GM23338 (cell line): ENCODE measurements around the gene PPFIBP1.

Experiments used
- EZH2 ChIP-seq: fragments of 200-600 bp; sonication (generic); IDR thresholded peaks from one replicate; pipeline ENCODE4 v1.8.0; 2017; ENCODE audit warnings: antibody characterized with exemption, mild to moderate bottlenecking, low read depth; ENCODE audit not compliant: unreplicated experiment
- EZH2phosphoT487 ChIP-seq: fragments of 200-600 bp; sonication (generic); IDR thresholded peaks from one replicate; pipeline ENCODE4 v1.8.1; 2018; ENCODE audit warnings: antibody characterized with exemption; ENCODE audit not compliant: unreplicated experiment
- POLR2AphosphoS5 ChIP-seq: IDR thresholded peaks from 2 replicates; pipeline ENCODE4 v1.6.1; 2016; ENCODE audit warnings: antibody characterized with exemption, low read depth
- STAT1 ChIP-seq: IDR thresholded peaks from one replicate; pipeline ENCODE4 v1.6.1; 2016; ENCODE audit warnings: antibody characterized with exemption; ENCODE audit not compliant: unreplicated experiment
- ZNF114 ChIP-seq: fragments of 250-450 bp; sonication (Bioruptor Pico); IDR thresholded peaks from 2 replicates; pipeline ENCODE4 v1.5.0; 2020; ENCODE audit warnings: mild to moderate bottlenecking, moderate library complexity
- TF ChIP-seq, protein P1 (sequence below), 2 experiments: fragments of 200-600 bp in 1 of 2; sonication (generic) in 1 of 2; conservative IDR thresholded peaks; 2 replicates each; pipeline versions ENCODE4 v1.5.1 to v1.6.1; 2016 to 2017; ENCODE audit warnings: antibody characterized with exemption in 2 of 2, low read depth in 2 of 2, mild to moderate bottlenecking in 2 of 2, moderate library complexity in 1 of 2
- TF ChIP-seq, protein P2 (sequence below): IDR thresholded peaks from one replicate; pipeline ENCODE4 v1.6.1; 2018; ENCODE audit warnings: antibody characterized with exemption; ENCODE audit not compliant: unreplicated experiment
- TF ChIP-seq, protein P3 (sequence below): IDR thresholded peaks from 2 replicates; pipeline ENCODE4 v1.6.1; 2016; ENCODE audit warnings: antibody characterized with exemption

DNA sequence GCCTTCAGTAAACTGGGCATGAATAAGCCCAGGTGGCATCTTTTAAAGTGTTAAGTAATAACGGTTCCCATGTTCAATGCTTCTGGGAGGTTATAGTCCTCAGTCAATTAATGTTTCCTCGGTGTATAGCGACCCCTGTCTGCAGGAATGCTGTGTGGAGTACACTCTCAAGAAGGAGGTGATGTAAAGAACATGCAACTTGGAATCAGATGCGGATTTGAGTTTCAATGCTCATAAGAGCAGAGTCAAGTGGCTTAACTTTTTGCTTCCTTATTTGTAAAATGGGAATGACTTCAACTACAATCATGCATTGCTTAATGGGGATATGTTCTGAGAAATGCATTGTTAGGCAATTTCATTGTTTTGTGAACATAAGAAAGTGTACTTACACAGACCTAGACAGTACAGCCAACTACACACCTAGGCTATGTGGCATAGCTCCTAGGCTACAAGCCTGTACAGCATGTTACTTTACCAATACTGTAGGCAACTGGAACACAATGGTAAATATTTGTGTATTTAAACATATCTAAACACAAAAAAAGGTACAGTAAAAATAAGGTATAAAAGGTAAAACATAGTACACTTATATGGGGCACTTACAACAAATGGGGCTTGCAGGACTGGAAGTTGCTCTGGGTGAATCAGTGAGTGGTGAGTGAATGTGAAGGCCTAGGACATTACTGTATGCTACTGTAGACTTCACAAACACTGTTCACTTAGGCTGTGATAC is 179.9 kb downstream of the PPFIBP1 start:
- TF ChIP-seq, protein P1, sequence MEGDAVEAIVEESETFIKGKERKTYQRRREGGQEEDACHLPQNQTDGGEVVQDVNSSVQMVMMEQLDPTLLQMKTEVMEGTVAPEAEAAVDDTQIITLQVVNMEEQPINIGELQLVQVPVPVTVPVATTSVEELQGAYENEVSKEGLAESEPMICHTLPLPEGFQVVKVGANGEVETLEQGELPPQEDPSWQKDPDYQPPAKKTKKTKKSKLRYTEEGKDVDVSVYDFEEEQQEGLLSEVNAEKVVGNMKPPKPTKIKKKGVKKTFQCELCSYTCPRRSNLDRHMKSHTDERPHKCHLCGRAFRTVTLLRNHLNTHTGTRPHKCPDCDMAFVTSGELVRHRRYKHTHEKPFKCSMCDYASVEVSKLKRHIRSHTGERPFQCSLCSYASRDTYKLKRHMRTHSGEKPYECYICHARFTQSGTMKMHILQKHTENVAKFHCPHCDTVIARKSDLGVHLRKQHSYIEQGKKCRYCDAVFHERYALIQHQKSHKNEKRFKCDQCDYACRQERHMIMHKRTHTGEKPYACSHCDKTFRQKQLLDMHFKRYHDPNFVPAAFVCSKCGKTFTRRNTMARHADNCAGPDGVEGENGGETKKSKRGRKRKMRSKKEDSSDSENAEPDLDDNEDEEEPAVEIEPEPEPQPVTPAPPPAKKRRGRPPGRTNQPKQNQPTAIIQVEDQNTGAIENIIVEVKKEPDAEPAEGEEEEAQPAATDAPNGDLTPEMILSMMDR (conservative IDR thresholded peaks at IDR 0.05; ENCODE audit: low read depth in 2 of 2) = peak; percentile 97 to 98
- no peak for TF ChIP-seq EZH2
- TF ChIP-seq, protein P2, sequence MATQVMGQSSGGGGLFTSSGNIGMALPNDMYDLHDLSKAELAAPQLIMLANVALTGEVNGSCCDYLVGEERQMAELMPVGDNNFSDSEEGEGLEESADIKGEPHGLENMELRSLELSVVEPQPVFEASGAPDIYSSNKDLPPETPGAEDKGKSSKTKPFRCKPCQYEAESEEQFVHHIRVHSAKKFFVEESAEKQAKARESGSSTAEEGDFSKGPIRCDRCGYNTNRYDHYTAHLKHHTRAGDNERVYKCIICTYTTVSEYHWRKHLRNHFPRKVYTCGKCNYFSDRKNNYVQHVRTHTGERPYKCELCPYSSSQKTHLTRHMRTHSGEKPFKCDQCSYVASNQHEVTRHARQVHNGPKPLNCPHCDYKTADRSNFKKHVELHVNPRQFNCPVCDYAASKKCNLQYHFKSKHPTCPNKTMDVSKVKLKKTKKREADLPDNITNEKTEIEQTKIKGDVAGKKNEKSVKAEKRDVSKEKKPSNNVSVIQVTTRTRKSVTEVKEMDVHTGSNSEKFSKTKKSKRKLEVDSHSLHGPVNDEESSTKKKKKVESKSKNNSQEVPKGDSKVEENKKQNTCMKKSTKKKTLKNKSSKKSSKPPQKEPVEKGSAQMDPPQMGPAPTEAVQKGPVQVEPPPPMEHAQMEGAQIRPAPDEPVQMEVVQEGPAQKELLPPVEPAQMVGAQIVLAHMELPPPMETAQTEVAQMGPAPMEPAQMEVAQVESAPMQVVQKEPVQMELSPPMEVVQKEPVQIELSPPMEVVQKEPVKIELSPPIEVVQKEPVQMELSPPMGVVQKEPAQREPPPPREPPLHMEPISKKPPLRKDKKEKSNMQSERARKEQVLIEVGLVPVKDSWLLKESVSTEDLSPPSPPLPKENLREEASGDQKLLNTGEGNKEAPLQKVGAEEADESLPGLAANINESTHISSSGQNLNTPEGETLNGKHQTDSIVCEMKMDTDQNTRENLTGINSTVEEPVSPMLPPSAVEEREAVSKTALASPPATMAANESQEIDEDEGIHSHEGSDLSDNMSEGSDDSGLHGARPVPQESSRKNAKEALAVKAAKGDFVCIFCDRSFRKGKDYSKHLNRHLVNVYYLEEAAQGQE = no peak
- TF ChIP-seq EZH2phosphoT487 = no peak
- TF ChIP-seq STAT1 = no peak
- TF ChIP-seq, protein P3, sequence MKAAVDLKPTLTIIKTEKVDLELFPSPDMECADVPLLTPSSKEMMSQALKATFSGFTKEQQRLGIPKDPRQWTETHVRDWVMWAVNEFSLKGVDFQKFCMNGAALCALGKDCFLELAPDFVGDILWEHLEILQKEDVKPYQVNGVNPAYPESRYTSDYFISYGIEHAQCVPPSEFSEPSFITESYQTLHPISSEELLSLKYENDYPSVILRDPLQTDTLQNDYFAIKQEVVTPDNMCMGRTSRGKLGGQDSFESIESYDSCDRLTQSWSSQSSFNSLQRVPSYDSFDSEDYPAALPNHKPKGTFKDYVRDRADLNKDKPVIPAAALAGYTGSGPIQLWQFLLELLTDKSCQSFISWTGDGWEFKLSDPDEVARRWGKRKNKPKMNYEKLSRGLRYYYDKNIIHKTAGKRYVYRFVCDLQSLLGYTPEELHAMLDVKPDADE = no peak
- TF ChIP-seq POLR2AphosphoS5 = no peak
- no peak for TF ChIP-seq ZNF114 (CRISPR knock-in tag)
